HCT116 (cell line): ENCODE data around the gene ATG4D. TPM values are rescaled to one million over a fixed set of nuclear protein-coding genes. Genes with fewer than 3 reads are reported as not detected.

ENCODE experiments used
- ATAC-seq: fragments of 200-7000 bp; cut with Tn5 transposase; 2 replicates; pipeline ENCODE4 v1.9.1; 2020; ENCODE audit warnings: mild to moderate bottlenecking, moderate library complexity
- BruUV-seq: library from RNA; stranded (reverse); fragments of 400-500 nt; replicated peaks from 2 replicates; lab custom pipeline; 2021; lab: Mats Ljungman, UMichigan
- CTCF ChIA-PET: fragments of 300-600 bp; sonication (Branson Sonifier 250); formaldehyde crosslinking; loops from one replicate; lab custom pipeline; 2021; ENCODE audit warnings: antibody characterized with exemption; lab: Charles Lee
- POLR2A ChIA-PET: fragments of 300-600, 350-600 bp; sonication (Branson Sonifier 250); formaldehyde crosslinking; loops from one replicate; lab custom pipeline; 2021; ENCODE audit warnings: antibody characterized with exemption; lab: Charles Lee
- RAD21 ChIA-PET, 2 experiments: fragments of 300-600 bp; sonication (Branson Sonifier 250); formaldehyde crosslinking; loops; one replicate each; lab custom pipeline; 2023; ENCODE audit warnings: low total read pairs in 2 of 2; ENCODE audit not compliant: uncharacterized antibody in 2 of 2, unreplicated experiment in 2 of 2, low non-redundant PET in 1 of 2; lab: Charles Lee
- DNase-seq: peaks from one replicate; pipeline ENCODE4 v3.0.0-alpha.2; 2010; ENCODE audit warnings: low read depth, low spot score
- H2AFZ ChIP-seq: fragments of 200-600 bp; shearing (Covaris generic), sonication (generic); 2 replicates; pipeline ENCODE4 v1.6.1; 2017; ENCODE audit warnings: low read depth, mixed run types, mixed read lengths, antibody characterized with exemption, low read length; ENCODE audit not compliant: poor library complexity, severe bottlenecking
- H3K27ac ChIP-seq: 2 replicates; pipeline ENCODE4 v1.5.1; 2012; ENCODE audit warnings: low read depth, low read length
- H3K27me3 ChIP-seq: fragments of 200-600 bp; sonication (generic); 2 replicates; pipeline ENCODE4 v1.6.1; 2016; ENCODE audit warnings: mixed run types, low read length, mixed read lengths; ENCODE audit not compliant: insufficient read depth
- H3K36me3 ChIP-seq, 2 experiments: fragments of 200-500 bp in 1 of 2; fragments of 200-600 bp in 1 of 2; sonication (Bioruptor generic) in 1 of 2; sonication (generic) in 1 of 2; 2 replicates each; pipeline versions ENCODE4 v1.5.1 to v1.6.1; 2014 to 2016; ENCODE audit warnings: low read length in 2 of 2, inconsistent platforms in 1 of 2, mixed read lengths in 1 of 2, mixed run types in 1 of 2; ENCODE audit not compliant: insufficient read depth in 2 of 2, control insufficient read depth in 1 of 2
- H3K4me1 ChIP-seq, 2 experiments: fragments of 200-600 bp in 1 of 2; sonication (generic) in 1 of 2; 2 replicates each; pipeline versions ENCODE4 v1.5.1 to v1.6.1; 2012 to 2017; ENCODE audit warnings: low read length in 2 of 2, inconsistent platforms in 1 of 2, mild to moderate bottlenecking in 1 of 2, mixed read lengths in 1 of 2, mixed run types in 1 of 2, moderate library complexity in 1 of 2; ENCODE audit not compliant: insufficient read depth in 2 of 2, control insufficient read depth in 1 of 2
- H3K4me2 ChIP-seq: fragments of 200-600 bp; sonication (generic); 2 replicates; pipeline ENCODE4 v1.6.1; 2017; ENCODE audit warnings: mixed run types, low read length, mixed read lengths
- H3K4me3 ChIP-seq, 2 experiments: fragments of 200-600 bp in 1 of 2; sonication (generic) in 1 of 2; replicated peaks in 1 of 2; 2 replicates each; pipeline ENCODE4 v1.5.1; 2011 to 2016; ENCODE audit warnings: low read length in 2 of 2, control low read depth in 1 of 2, low read depth in 1 of 2, mild to moderate bottlenecking in 1 of 2, mixed read lengths in 1 of 2, mixed run types in 1 of 2
- H3K79me2 ChIP-seq: fragments of 200-600 bp; sonication (generic); 2 replicates; pipeline ENCODE4 v1.6.1; 2017; ENCODE audit warnings: mild to moderate bottlenecking, mixed run types, low read length, moderate library complexity, mixed read lengths; ENCODE audit not compliant: insufficient read depth
- H3K9ac ChIP-seq: fragments of 200-600 bp; sonication (generic); 2 replicates; pipeline ENCODE4 v1.6.1; 2016; ENCODE audit warnings: low read length, mixed read lengths
- H3K9me2 ChIP-seq: fragments of 200-600 bp; sonication (generic), shearing (Covaris generic); 2 replicates; pipeline ENCODE4 v1.6.1; 2017; ENCODE audit warnings: mixed run types, mild to moderate bottlenecking, moderate library complexity; ENCODE audit not compliant: insufficient read depth
- H3K9me3 ChIP-seq, 2 experiments: fragments of 200-500 bp in 1 of 2; fragments of 200-600 bp in 1 of 2; sonication (Bioruptor generic) in 1 of 2; sonication (generic) in 1 of 2; 2 replicates each; pipeline ENCODE4 v1.6.1; 2014 to 2017; ENCODE audit warnings: low read length in 2 of 2, mixed read lengths in 2 of 2, inconsistent platforms in 1 of 2, low read depth in 1 of 2, mild to moderate bottlenecking in 1 of 2, mixed run types in 1 of 2, moderate library complexity in 1 of 2; ENCODE audit not compliant: control insufficient read depth in 1 of 2, insufficient read depth in 1 of 2
- H4K20me1 ChIP-seq: fragments of 200-600 bp; sonication (generic), shearing (Covaris generic); 2 replicates; pipeline ENCODE4 v1.6.1; 2017; ENCODE audit warnings: mixed run types, mild to moderate bottlenecking, moderate library complexity; ENCODE audit not compliant: insufficient read depth
- ATF3 ChIP-seq: IDR thresholded peaks from 2 replicates; pipeline ENCODE4 v1.6.1; 2012
- CEBPB ChIP-seq: IDR thresholded peaks from 2 replicates; pipeline ENCODE4 v1.6.1; 2012; ENCODE audit warnings: low read depth
- EZH2 ChIP-seq: fragments of 200-600 bp; sonication (generic); IDR thresholded peaks from 2 replicates; pipeline ENCODE4 v1.6.1; 2017; ENCODE audit warnings: antibody characterized with exemption, mixed run types
- JUND ChIP-seq: IDR thresholded peaks from 2 replicates; pipeline ENCODE4 v1.6.1; 2012
- POLR2A ChIP-seq: IDR thresholded peaks from 2 replicates; pipeline ENCODE4 v1.7.0; 2011; ENCODE audit warnings: borderline replicate concordance; ENCODE audit not compliant: insufficient read depth, insufficient read length; ENCODE audit errors: extremely low read depth
- RAD21 ChIP-seq: IDR thresholded peaks from 2 replicates; pipeline ENCODE4 v1.6.1; 2012; ENCODE audit warnings: low read depth, mild to moderate bottlenecking
- REST ChIP-seq: IDR thresholded peaks from 2 replicates; pipeline ENCODE4 v1.6.1; 2012; ENCODE audit warnings: low read depth
- SIN3A ChIP-seq: IDR thresholded peaks from 2 replicates; pipeline ENCODE4 v1.6.1; 2012; ENCODE audit warnings: low read depth
- SP1 ChIP-seq: IDR thresholded peaks from 2 replicates; pipeline ENCODE4 v1.6.1; 2012; ENCODE audit warnings: low read depth
- YY1 ChIP-seq: IDR thresholded peaks from 2 replicates; pipeline ENCODE4 v1.6.1; 2011; ENCODE audit warnings: low read length, low read depth, moderate library complexity, mild to moderate bottlenecking; ENCODE audit not compliant: insufficient replicate concordance; ENCODE audit errors: extremely low read depth
- ZBTB33 ChIP-seq: IDR thresholded peaks from 2 replicates; pipeline ENCODE4 v1.6.1; 2011; ENCODE audit warnings: mild to moderate bottlenecking, low read length, moderate library complexity; ENCODE audit not compliant: insufficient replicate concordance; ENCODE audit errors: extremely low read depth
- ZFX ChIP-seq: fragments of 450-650 bp; IDR thresholded peaks from 2 replicates; pipeline ENCODE4 v1.6.1; 2017
- ZNF274 ChIP-seq: fragments of 200-500 bp; sonication (Bioruptor generic); IDR thresholded peaks from 2 replicates; pipeline ENCODE4 v1.6.1; 2014; ENCODE audit warnings: mild to moderate bottlenecking, low read depth, low read length, inconsistent platforms
- intact Hi-C: fragments of 100-400 bp; cut with micrococcal nuclease; formaldehyde crosslinking; loops from 2 replicates; pipeline ENCODE4 v1.10.0; 2022
- total RNA-seq: library from RNA; stranded (reverse); gene quantifications from one replicate; pipeline ENCODE4 v1.2.1, GENCODE V29; 2021; ENCODE audit not compliant: unreplicated experiment

Gene ATG4D
- total RNA-seq, 1 experiment from 2014 or later = 45.4 TPM

- BruUV-seq = no TSS peak
- Histone ChIP-seq H4K20me1 (no peaks in the 10 kb centered on the region), H3K4me1 (peaks cover 5 to 8% of the 10 kb centered on the region in 2 experiments; a peak in 3 of 4 replicates), H3K27me3 (no peaks in the 10 kb centered on the region), H3K9me3 (no peaks in the 10 kb centered on the region), H3K9me2 (no peaks in the 10 kb centered on the region), H3K4me2 (no peak overlapping the region), H3K27ac (no peak overlapping the region), H3K4me3 (no peak overlapping the region), H2AFZ (no peak overlapping the region), H3K36me3 (peaks cover 15 to 51% of the 10 kb centered on the region in 2 experiments; a peak in 3 of 4 replicates), H3K79me2 (peaks cover 23% of the 10 kb centered on the region), H3K9ac (no peak overlapping the region)
- no peak for TF ChIP-seq ZNF274
- no peak for TF ChIP-seq JUND
- no peak for TF ChIP-seq ZFX
- no peak for TF ChIP-seq SIN3A
- no peak for TF ChIP-seq POLR2A
- no peak for TF ChIP-seq YY1
- no peak for TF ChIP-seq REST
- no peak for TF ChIP-seq RAD21
- no peak for TF ChIP-seq EZH2
- no peak for TF ChIP-seq ZBTB33
- no peak for TF ChIP-seq SP1
- TF ChIP-seq ATF3 = no peak
- no peak for TF ChIP-seq CEBPB
- no peak for ATAC-seq
- CTCF ChIA-PET = no interaction called here
- DNase-seq = no peak
- RAD21 ChIA-PET = no interaction called here
- intact Hi-C loops = no loop called here
- POLR2A ChIA-PET = no interaction called here
Measured at GRCh38 chr19:10560154-10560553, 16.4 kb downstream of the ATG4D start.
